GM18870 (cell line): Measurements from ENCODE around the gene GDF2.

Source experiments
- ATAC-seq: cut with Tn5 transposase; IDR thresholded peaks from one replicate; pipeline ENCODE4 v1.9.1; 2021; ENCODE audit warnings: moderate library complexity; ENCODE audit not compliant: unreplicated experiment

The GDF2 gene

GRCh38 chr10:47350671-47351640 is 28.7 kb downstream of the GDF2 start:
- no peak for ATAC-seq

GRCh38 chr10:47351899-47352815 is 29.9 kb downstream of the GDF2 start:
- no peak for ATAC-seq

GRCh38 chr10:47353351-47353750 is 31.1 kb downstream of the GDF2 start:
- no peak for ATAC-seq

GRCh38 chr10:47354165-47354564 is 31.9 kb downstream of the GDF2 start:
- ATAC-seq = no peak

- no peak for ATAC-seq
These were observed 32.6 kb downstream of the GDF2 start for GRCh38 chr10:47354900-47355299.

DNA sequence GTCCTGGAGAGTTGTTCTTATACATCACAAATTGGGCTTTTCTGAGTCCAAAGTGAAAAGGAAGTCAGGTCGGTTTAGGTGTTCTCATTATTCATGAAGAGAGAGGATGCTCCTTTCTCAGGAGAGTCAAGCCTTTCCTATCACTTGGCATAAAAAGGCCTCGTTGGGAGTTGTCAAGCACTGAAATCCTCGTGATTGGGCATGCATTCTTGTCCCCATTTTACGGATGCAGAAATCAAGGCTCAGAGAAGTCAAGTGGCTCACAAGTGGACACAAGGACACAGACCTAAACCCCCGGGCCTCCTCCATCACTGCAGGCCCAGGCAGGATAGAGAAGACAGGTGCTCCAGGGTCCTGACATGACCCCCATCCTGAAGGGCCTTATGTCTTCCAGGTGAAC is 34.5 kb downstream of the GDF2 start:
- no peak for ATAC-seq

DNA sequence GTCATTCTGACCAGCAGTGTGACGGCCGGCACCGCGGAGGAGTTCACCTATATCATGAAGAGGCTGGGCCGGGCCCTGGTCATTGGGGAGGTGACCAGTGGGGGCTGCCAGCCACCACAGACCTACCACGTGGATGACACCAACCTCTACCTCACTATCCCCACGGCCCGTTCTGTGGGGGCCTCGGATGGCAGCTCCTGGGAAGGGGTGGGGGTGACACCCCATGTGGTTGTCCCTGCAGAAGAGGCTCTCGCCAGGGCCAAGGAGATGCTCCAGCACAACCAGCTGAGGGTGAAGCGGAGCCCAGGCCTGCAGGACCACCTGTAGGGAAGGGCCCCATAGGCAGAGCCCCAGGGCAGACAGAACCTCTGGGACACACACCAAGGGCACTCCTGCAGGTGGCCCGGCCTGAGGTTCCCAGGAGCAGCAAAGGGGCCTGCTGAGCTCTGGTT is 34.9 kb downstream of the GDF2 start:
- ATAC-seq = no peak

GRCh38 chr10:47357911-47358310 is 35.7 kb downstream of the GDF2 start:
- ATAC-seq = no peak

- ATAC-seq = no peak
These were observed 36.2 kb downstream of the GDF2 start for GRCh38 chr10:47358457-47358856.

- ATAC-seq = no peak
These were observed 36.8 kb downstream of the GDF2 start for GRCh38 chr10:47359101-47359500.

DNA sequence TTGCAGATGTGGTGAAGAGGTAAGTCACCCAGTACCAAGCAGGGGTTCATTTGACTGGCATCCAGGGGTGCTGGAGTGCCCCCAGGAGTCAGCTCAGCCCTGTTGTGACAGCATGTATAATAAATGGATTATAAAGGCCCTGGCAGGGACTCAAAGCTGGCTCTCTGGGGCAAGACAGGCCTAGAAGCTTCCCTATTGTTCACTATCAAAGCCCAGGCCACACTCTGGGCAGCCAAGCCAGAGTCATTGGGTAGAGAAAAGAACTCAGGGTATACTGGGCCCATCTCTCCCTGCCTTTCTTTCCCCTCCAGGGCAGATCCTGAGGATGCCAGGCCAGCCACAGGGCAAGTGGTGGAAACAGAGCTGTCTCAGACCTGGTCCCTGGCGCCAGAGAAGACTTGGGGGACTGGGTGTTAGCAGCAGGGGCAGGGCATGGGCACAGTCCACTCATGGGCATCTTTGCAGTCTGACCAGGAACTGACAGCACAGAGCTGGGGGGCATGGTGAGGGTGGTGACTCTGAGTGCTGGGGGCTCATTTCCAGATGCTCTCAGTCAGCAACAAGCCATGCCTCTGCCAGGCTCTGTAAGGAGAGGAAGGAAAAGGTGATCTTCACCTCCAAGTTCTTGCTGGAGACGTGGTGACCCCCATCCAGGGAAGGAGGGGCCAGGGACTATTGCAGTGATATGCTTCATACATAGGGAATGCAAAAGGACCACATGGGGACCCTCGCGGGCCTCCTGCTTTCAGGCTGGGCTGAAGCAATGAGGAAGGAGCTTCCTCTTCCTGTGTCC is 37.6 kb downstream of the GDF2 start:
- no peak for ATAC-seq

GRCh38 chr10:47360419-47361040 is 38.3 kb downstream of the GDF2 start:
- ATAC-seq = no peak

GRCh38 chr10:47361293-47361692 is 39.0 kb downstream of the GDF2 start:
- ATAC-seq = no peak

DNA sequence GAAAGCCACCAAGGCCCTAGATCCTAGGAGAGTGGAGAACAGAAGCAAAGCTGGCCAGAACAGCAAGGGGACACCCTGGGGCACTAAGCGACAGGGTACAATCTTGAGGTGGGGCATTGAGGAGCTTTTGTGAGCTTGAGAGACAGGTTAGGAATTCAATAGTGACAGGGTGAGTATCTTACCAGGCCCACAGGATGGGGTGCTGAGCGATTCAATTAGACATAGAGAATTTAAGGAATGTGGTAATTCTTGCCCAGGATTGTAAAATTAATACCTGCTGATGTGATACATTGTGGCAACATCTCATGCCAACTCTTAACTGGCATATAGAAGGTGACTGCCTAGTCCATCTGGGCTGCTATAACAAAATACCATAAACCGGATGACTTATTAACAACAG is 39.9 kb downstream of the GDF2 start:
- no peak for ATAC-seq

GRCh38 chr10:47363781-47364180 is 41.5 kb downstream of the GDF2 start:
- no peak for ATAC-seq

GRCh38 chr10:47364366-47364765 is 42.1 kb downstream of the GDF2 start:
- no peak for ATAC-seq

- no peak for ATAC-seq
These were observed 42.7 kb downstream of the GDF2 start for GRCh38 chr10:47364911-47365310.

- no peak for ATAC-seq
These were observed 43.4 kb downstream of the GDF2 start for GRCh38 chr10:47365431-47366180.

DNA sequence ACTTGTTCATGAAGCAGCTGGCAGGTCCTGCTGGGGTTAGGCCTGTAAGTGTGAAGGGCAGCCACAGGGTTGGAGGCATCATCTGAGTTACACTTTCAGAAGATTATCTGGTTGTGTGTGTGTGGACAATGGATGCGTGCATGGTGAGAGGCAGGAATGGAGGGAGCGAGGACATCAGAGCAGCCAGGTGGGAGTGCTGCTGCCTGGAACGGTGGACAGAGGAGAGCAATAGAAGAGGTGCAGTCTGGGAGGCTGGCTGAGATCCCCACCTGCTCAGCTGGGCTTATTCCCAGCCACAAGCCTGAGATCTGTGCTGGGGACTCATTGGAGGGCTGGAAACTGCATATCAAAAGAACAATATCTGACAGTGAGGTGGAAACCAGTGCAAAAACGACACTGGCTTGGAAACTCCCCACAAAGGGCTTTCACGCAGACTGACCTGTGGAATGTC is 44.0 kb downstream of the GDF2 start:
- ATAC-seq = no peak
